Measurements from ENCODE around the gene RNF224.
A peak's percentile ranks its signal among the peaks of the same experiment; 100 is the strongest.
"Not testable (repeated sequence)": the region's sequence is repeated elsewhere in the genome, so short reads cannot be mapped to it uniquely, and the experiment has no call there.

Gene RNF224

GRCh38 chr9:137236936-137237421 lies 9.7 kb downstream of the RNF224 start:
- no peak for DNase-seq (ENCODE audit: extremely low read depth in 1 of 2, low read depth in 1 of 2)

DNA sequence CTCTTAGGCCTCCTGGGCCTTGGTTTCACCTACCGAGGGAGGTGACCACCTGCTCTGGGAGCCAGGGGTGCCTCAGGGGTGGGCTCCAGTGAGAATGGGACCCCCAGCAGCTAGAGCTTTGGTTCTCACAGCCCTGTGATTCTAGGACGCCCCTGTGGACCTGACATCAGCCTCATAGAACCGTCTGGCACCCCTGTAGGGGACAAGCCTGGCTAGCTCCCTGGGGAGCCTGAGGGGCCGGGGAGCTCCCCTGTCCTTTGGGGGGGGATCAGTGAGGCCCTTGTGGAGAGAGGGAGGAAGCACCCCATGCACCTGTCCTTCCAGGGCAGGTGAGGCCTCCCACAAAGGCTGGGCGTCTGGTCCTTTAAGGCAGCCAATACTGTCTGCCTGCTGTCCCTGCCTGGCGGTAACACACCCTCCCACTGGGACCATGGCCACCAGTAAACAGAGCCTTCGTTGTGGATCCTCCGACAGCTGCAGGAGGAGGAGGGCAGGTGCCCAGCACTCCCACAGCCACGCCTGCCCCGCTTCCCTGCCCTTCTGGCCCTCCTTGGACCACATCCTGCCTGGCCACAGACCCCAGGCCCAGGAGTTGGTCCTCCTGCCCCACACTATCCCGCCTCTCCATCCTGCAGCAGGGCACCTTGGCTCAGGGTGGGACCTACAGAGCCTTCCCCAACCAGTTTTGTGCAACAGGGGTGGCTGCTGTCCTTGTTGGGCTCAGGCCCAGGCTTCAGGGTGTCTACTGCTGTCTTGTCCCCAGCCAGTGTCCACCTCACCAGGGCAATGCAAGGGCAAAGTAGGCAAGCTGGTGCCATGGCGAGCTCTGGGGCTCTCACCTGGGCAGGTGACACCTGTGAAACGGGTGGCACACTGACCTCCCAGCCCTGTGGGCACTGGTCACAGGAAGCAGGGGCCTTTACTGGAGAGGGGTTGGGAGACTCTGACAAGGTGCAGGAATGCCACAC lies 10.7 kb downstream of the RNF224 start:
- DNase-seq (ENCODE audit: extremely low read depth in 1 of 2, low read depth in 1 of 2), result no peak

DNA sequence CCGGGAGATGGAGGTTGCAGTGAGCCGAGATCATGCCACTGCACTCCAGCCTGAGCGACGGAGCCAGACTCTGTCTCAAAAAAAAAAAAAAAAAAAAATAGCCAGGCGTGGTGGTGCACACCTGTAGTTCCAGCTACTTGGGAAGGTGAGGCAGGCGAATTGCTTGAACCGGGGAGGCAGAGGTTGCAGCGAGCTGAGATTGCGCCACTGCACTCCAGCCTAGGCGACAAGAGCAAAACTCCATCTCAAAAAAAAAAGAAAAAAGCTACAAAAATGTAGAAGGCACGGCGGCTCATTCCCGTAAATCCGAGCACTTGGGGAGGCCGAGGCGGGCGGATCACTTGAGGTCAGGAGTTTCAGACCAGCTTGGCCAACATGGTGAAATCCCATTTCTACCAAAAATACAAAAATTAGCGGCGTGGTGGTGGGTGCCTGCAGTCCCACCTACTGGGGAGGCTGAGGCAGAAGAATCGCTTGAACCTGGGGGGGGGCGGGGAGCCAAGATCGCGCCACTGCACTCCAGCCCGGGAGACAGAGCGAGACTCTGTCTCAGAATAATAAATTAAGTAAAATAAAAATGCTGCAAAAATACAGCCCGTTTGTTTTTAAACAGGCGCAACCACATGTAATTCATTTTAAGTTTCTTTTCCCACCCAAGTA lies 12.4 kb downstream of the RNF224 start:
- DNase-seq (ENCODE audit: extremely low read depth in 1 of 2, low read depth in 1 of 2), result not testable (repeated sequence)

DNA sequence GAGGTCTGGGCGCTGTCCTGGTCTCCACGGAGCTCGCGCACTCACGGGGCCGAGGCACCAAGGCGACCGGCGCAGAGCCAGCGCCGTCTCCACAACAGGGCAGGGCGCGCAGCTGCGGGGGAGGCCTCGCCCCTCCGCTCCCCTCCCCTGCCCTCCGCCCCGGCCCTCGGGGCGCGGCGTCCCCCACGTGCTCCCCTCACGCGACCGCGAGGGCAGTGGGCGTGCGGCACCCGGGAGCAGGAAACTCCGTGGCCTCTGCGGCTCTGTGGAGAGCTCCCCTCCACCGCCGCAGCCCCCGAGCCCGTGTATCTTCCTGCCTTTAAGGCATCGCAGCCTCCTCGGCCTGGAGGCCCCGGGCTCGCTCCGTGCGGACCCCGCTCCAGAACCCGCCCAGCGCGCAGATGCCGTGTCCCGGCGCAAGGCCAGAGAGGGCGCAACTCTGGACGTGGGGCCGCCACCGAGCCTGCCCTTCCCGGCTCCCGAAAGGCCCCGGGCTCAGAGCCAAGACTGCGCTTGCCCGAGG lies 13.1 kb downstream of the RNF224 start:
- DNase-seq (ENCODE audit: extremely low read depth in 1 of 2, low read depth in 1 of 2), result peak; percentile 21 to 45

GRCh38 chr9:137240841-137241489 lies 13.7 kb downstream of the RNF224 start, which contains the start of gene TUBB4B:
TUBB4B (plus strand) TSS chr9:137241287; CDS start chr9:137241361, 74 bp downstream.
- peak; percentile 92 to 97 for DNase-seq (ENCODE audit: extremely low read depth in 1 of 2, low read depth in 1 of 2)

- peak; percentile 48 to 56 for DNase-seq (ENCODE audit: extremely low read depth in 1 of 2, low read depth in 1 of 2)
These were observed 14.4 kb downstream of the RNF224 start for GRCh38 chr9:137241490-137242268.

DNA sequence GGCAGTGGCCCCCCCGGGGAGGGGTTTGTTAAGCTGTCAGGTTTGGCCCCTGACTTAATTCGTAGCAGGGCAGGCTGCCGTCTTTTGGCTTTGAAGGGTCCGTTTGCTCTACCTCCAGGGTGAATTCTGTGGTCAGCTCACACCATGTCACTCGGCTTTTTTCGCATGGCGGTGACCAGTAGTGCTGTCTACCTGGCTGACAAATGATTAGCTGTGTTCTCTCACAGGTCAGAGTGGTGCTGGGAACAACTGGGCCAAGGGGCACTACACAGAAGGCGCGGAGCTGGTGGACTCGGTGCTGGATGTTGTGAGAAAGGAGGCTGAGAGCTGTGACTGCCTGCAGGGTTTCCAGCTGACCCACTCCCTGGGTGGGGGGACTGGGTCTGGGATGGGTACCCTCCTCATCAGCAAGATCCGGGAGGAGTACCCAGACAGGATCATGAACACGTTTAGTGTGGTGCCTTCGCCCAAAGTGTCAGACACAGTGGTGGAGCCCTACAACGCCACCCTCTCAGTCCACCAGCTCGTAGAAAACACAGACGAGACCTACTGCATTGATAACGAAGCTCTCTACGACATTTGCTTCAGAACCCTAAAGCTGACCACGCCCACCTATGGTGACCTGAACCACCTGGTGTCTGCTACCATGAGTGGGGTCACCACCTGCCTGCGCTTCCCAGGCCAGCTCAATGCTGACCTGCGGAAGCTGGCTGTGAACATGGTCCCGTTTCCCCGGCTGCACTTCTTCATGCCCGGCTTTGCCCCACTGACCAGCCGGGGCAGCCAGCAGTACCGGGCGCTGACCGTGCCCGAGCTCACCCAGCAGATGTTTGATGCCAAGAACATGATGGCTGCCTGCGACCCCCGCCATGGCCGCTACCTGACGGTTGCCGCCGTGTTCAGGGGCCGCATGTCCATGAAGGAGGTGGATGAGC lies 15.2 kb downstream of the RNF224 start:
- no peak for DNase-seq (ENCODE audit: extremely low read depth in 1 of 2, low read depth in 1 of 2)

DNA sequence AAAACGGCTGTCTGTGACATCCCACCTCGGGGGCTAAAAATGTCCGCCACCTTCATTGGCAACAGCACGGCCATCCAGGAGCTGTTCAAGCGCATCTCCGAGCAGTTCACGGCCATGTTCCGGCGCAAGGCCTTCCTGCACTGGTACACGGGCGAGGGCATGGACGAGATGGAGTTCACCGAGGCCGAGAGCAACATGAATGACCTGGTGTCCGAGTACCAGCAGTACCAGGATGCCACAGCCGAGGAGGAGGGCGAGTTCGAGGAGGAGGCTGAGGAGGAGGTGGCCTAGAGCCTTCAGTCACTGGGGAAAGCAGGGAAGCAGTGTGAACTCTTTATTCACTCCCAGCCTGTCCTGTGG lies 15.9 kb downstream of the RNF224 start:
- DNase-seq (ENCODE audit: extremely low read depth in 1 of 2, low read depth in 1 of 2), result not testable (repeated sequence)

DNA sequence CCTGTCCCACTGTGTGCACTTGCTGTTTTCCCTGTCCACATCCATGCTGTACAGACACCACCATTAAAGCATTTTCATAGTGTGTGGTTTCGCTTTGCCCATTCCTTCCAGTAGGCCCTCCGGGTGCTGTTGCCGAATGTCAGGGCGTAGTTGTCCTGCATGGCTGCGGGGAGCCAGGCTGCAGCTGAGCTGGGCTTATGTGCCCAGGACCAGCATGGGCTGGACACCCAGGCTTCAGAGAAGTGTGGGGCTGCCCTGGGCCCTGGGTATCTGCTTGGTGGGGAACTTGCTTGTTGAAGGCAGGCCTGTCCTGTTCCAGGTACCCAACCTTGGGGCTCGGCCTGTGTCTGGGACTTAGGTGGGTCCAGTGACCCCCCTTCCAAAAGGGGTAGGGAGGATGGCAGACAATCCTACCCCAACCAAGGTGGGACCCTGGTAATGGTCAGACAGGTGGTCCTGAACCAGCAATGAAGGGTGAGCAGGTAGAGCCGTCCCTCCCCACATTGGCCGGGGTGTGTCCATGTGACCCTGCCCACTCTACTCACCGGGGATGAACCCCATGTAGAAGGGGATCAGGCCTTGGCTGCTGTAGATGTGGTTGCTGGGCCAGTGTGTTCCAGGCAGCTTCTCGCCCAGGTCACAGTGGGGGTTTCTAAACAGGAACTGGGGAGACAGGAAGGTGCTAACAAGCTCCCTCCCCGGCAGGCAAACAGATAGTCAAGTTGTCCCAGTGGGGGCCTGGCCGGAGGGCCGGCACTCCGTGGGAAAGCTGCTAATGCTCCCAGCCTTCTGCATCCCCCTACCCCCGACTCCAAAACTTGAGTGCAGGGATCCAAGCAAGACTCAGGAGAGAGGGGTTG lies 16.6 kb downstream of the RNF224 start:
- DNase-seq (ENCODE audit: extremely low read depth in 1 of 2, low read depth in 1 of 2), result no peak

DNA sequence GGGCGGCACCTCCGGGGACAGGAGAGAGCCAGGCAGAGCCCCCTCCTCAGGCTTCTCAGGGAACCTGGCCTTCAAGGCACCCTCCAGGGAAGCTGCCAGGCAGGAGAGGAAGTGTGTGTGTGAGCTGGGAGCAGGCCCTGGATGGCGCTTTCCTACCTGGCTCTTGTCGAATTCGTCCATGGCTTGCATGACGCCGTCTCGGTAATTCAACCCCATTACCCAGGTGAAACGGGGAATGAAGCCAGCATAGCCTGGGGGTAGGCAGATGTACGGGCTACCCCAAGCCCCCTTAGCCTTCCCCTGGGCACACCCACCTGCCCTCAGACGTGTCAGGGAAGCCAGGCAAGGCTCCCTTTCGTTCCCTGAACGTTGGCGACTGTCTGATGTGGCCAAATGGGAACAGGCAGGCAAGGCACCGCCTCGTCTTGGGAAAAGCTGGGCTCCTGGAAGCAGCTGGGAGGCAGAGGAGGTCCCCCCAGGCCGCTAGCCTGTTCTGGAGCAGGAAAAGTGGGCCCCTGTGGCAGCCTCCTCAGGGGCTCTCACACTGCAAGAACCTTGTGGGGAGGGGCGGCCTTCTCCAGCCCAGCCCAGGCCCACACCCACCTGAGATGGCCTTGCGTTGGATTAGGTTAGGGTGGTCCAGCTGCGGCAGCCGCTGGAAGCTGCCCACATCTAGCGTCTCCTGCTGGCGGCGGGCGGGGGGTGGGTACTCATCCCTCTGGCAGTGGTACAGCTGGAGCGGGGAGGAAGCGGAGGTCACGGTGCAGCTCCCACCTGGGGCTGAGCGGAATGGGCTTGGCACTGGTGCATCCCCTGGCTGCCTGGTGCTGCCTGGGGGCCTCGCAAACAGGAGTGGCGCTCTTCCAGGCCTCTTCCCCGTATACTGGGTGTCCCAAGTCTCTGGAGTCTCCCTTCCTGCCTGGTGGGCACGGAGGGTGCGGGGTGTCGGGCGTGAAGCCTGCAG lies 17.5 kb downstream of the RNF224 start:
- no peak for DNase-seq (ENCODE audit: extremely low read depth in 1 of 2, low read depth in 1 of 2)

DNA sequence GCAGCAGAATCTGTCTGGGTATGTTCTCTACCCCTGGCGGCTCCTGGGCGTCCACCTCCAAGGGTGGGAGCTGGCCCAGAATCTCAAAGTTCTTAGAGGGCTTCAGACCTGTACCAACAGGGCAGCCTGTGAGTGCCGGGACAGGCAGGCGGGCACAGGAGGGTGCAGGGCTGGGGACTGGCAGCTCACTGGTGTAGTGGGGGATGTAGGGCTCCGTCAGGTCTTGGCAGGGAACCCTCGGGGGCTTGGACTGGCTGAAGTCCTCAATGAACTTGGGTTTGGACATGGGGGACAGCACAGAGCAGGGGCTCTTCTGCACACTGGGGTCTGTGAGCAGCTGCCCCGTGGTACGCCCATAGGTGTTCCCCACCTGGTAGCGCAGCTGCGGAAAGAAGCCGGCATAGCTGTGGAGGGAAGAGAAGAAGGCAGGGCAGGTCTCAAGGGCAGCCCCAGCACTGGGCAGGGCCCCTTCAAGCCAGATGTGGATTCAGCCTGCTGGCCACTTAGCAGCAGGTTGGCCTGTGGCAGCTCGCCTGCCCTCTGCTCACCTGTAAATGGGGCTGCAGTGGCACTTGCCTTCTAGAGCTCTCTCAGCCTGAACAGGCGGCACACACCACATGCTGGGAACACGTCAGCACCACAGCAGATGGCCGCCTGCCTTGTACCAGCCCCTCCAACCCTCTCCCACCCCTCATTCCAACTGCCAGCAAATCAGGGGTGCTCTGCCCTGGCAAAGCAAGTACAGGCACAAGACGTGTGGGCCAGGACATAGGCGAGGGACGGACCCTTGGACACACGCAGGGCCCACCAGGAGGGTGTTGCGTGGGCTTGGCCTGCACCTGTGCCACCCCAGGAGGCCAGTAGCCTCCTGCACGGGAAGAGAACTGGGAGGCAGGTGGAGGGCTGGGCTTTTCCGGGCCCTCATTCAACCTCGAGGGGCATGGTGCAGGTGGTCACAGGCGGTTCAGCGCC lies 18.4 kb downstream of the RNF224 start:
- DNase-seq (ENCODE audit: extremely low read depth in 1 of 2, low read depth in 1 of 2), result no peak

DNA sequence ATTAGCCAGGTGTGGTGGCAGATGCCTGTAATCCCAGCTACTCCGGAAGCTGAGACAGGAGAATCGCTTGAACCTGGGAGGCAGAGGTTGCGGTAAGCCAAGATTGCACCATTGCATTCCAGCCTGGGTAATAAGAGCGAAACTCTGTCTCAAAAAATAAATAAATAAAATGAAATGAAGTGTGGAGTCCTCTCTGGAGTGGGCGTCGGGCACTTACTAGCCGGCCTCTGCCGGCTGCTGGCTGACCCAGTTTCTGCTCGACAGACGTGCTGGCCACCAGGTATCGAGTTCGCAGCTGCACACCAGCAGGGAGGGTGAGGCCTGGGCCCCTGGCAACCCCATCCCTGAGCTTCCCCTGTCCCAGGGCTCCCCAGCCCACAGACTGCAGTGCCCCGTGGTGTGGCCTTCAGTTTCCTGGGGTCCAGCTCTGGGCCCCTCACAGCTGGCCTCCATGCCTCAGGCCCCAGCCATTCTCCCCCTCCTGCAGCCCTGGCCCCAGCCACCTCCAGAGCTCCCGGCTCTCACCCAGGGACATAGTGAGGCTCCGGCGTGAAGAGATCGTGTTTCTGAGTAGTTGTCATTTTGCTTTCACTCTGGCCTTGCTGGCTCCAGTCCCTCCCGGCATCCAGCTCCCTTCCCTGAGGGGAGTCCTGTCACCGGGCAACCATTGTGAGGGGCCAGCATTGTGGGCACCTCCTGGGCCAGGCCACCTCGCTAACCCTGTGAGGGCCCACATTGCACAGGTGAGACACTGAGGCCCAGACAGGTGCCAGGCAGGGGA lies 20.0 kb downstream of the RNF224 start:
- no peak for DNase-seq (ENCODE audit: extremely low read depth in 1 of 2, low read depth in 1 of 2)

DNA sequence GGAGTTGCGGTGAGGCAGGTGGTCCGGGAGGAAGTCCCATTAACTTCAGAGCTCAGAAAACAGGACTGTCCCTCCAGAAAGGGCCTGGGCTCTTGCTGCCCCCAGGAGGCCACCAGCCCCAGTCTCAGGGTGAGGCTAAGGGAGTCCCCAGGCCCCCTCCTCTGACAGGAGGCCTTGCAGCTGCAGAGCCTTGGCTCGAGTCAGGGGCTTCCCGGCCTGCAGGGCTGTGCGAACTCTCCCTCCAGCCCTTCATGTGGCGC lies 20.5 kb downstream of the RNF224 start:
- DNase-seq (ENCODE audit: extremely low read depth in 1 of 2, low read depth in 1 of 2), result no peak

DNA sequence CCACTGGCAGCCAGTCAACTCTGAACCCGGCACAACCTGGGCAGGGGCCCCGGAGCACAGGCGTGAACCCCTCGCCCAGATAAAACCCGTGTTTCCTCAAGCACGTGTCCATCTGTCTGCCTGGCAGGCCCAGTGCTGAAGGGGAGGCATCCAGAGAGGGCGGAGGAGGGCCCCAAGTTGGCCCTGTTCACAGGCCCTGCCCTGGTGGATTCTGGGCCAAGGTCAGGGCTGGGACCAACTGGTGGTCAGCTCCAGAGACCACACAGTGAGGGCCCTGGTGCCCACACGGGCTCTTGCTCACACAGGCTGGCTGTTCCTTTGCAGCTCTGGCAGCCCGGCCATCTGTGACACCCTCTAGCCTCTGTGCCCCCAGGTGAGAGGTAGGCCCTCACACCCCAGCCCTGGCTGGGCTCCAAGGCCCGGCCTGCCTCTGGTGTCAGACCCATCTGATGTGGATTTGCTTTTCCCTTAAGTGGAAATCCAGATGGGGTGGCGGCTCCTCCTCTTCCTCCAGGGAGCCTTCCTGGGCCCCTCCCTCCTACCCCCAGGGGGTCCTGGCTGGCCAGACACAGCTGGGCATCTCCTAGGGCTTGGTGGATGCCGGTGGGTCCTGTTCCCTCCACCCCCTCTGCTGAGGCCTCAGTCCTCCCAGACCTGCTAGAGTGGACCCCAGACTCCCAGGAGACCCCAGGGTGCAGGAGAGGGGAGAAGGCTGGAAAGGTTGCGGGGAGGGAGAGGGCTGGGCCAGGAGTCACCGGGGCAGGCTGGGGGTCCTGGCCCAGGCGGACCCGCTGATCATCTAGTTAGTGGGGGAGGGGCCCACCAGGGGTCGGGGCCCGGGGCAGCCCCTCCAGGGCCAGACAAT lies 23.3 kb downstream of the RNF224 start:
- DNase-seq (ENCODE audit: extremely low read depth in 1 of 2, low read depth in 1 of 2), result no peak

GRCh38 chr9:137251194-137251461 lies 23.8 kb downstream of the RNF224 start, which contains the start of gene STPG3:
STPG3 (plus strand) TSS chr9:137251286; CDS start chr9:137251287, 1 bp downstream.
- DNase-seq (ENCODE audit: extremely low read depth in 1 of 2, low read depth in 1 of 2), result no peak
